BJ (cell line): ENCODE results near the gene LMBRD2. TPM values are rescaled to one million over a fixed set of nuclear protein-coding genes. Genes with fewer than 3 reads are reported as not detected.

Source experiments
- CTCF ChIA-PET: fragments of 350-600 bp; formaldehyde crosslinking; extraction: SDS; loops from one replicate; lab custom pipeline; 2021; ENCODE audit warnings: antibody characterized with exemption, inconsistent platforms; lab: Yijun Ruan, JAX
- POLR2A ChIA-PET: fragments of 300-600 bp; sonication (Branson Sonifier 250); formaldehyde crosslinking; extraction: SDS; loops from one replicate; lab custom pipeline; 2021; ENCODE audit warnings: antibody characterized with exemption; lab: Charles Lee
- DNase-seq: peaks from one replicate; pipeline ENCODE4 v3.0.0-alpha.2; 2011; ENCODE audit warnings: low read depth
- H3K27me3 ChIP-seq: 2 replicates; pipeline ENCODE4 v1.6.0; 2011; ENCODE audit warnings: low read length; ENCODE audit not compliant: control insufficient read depth, insufficient read depth
- H3K36me3 ChIP-seq: 2 replicates; pipeline ENCODE4 v1.5.1; 2011; ENCODE audit warnings: low read length; ENCODE audit not compliant: control insufficient read depth, insufficient read depth
- H3K4me3 ChIP-seq: 2 replicates; pipeline ENCODE4 v1.5.1; 2011; ENCODE audit warnings: low read depth, mild to moderate bottlenecking, control low read depth, low read length
- polyA plus RNA-seq: library from polyadenylated mRNA; depleted of rRNA; stranded (reverse); fragments of >200 nt; gene quantifications from 2 replicates; pipeline ENCODE4 v1.2.3, GENCODE V29; 2011
- TF ChIP-seq, protein P1 (sequence below): IDR thresholded peaks from 2 replicates; pipeline ENCODE4 v1.5.1; 2011; ENCODE audit warnings: low read depth, mild to moderate bottlenecking, control low read depth, inconsistent platforms, low read length, moderate library complexity; ENCODE audit not compliant: insufficient read depth

The LMBRD2 gene
- polyA plus RNA-seq, 1 experiment = 2.6 TPM

DNA sequence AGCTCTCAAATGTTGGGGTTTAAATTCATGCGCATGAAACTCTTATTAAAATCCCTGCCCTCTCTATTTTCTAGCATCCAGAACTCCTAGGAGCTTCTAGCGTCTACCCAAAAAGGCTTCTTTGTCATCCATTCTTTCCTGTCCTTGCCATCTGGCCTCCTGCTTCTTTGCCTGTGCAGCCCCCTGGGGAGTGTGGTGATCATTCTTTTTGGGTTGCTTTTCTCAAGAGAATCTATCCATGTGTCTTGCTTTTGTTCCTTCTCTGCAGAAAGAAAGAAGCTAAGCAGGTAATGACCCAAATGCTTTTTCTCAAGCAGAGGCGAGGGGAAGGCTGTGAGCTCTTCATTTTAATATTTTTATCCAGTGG lies 26.8 kb upstream of the LMBRD2 start:
- CTCF ChIA-PET = interaction anchor here (0.7 to 2.6 kb wide), 13 partner anchors 9 to 129 kb away, joined by 3 to 12 read pairs (median 4); partner anchors contain the start of genes LMBRD2, RANBP3L and SKP2
- POLR2A ChIA-PET = no interaction called here
- H3K4me3 ChIP-seq = no peak overlapping the region
- DNase-seq = no peak
- TF ChIP-seq, protein P1, sequence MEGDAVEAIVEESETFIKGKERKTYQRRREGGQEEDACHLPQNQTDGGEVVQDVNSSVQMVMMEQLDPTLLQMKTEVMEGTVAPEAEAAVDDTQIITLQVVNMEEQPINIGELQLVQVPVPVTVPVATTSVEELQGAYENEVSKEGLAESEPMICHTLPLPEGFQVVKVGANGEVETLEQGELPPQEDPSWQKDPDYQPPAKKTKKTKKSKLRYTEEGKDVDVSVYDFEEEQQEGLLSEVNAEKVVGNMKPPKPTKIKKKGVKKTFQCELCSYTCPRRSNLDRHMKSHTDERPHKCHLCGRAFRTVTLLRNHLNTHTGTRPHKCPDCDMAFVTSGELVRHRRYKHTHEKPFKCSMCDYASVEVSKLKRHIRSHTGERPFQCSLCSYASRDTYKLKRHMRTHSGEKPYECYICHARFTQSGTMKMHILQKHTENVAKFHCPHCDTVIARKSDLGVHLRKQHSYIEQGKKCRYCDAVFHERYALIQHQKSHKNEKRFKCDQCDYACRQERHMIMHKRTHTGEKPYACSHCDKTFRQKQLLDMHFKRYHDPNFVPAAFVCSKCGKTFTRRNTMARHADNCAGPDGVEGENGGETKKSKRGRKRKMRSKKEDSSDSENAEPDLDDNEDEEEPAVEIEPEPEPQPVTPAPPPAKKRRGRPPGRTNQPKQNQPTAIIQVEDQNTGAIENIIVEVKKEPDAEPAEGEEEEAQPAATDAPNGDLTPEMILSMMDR = no peak
- H3K27me3 ChIP-seq = no peaks in the 10 kb centered on the region
- peaks cover 5% of the 10 kb centered on the region for H3K36me3 ChIP-seq

DNA sequence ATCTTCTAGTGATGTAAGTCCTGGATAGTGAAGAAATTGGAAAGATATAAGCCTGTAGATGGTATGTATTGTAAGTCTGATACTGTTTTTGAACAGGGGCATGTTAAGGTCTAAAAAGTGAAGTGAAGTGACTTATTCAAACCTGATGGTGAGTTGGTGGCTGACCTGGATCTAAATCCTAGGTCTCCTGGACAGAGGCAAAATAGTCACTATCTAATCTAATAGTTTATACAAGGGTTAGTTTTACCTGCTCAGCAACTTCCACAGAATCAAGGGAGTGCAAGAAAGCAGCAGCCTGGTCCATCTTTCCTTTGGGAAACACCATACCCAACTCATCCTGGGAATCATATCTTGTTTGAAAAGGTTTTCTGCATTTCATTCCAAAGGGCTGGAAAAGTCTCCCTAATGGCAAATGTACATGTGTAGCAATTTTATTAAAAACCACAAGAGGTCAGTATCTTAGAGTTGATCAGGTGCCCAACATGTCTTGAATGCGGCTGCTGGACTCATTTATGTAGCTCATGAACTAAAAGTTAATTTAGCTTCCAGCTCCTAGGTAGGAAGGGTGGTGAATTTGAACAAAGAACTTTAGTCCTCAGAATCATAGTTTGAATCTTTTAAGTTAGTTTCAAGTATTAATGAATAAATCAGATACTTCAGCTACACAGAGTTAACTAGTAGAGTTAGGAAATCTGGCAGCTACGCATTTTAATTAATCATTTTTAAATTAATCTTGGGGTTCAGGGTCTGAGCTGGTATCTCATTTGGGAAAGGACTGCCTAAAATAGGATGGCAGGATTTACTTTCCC lies 26.2 kb upstream of the LMBRD2 start:
- POLR2A ChIA-PET = no interaction called here
- peaks cover 9% of the 10 kb centered on the region for H3K36me3 ChIP-seq

DNA sequence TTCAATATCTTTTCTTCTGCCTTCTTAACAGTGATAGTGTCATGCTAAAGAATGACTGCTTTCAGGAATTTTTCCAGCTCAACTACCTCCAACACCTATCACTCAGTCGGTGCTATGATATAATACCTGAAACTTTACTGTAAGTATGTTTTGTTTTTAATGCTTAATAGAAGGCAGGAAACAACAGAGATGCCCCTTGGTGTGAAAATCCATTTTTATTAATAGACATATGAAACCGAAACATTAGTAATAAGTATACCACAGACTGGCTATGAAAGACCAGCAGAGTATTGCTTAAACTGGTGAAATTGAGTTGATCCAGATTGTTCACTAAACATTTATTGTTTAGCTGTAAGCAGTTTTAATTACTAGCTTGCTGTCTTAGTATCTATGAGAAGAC lies 25.5 kb upstream of the LMBRD2 start:
- POLR2A ChIA-PET = interaction anchor here (0.8 kb wide), 1 partner anchor 24 kb away, joined by 3 read pairs; no protein-coding TSS in a partner anchor
- CTCF ChIA-PET = interaction anchor here (0.6 to 2.6 kb wide), 7 partner anchors 19 to 430 kb away, joined by 3 to 12 read pairs (median 5); partner anchors contain the start of genes LMBRD2, RANBP3L and SKP2
- TF ChIP-seq, protein P1 = no peak
- H3K4me3 ChIP-seq = no peak overlapping the region
- no peak for DNase-seq
- no peaks in the 10 kb centered on the region for H3K27me3 ChIP-seq
- peaks cover 9% of the 10 kb centered on the region for H3K36me3 ChIP-seq

More for the DNA sequence above, 26.2 kb upstream of the LMBRD2 start:
- Histone ChIP-seq H3K27me3 (no peaks in the 10 kb centered on the region), H3K4me3 (no peak overlapping the region)
- no peak for DNase-seq
- CTCF ChIA-PET = interaction anchor here (0.6 to 2.6 kb wide), 15 partner anchors 8 to 130 kb away, joined by 3 to 12 read pairs (median 4); partner anchors contain the start of genes LMBRD2, NADK2, RANBP3L and SKP2
- TF ChIP-seq, protein P1 = peak; percentile 58

DNA sequence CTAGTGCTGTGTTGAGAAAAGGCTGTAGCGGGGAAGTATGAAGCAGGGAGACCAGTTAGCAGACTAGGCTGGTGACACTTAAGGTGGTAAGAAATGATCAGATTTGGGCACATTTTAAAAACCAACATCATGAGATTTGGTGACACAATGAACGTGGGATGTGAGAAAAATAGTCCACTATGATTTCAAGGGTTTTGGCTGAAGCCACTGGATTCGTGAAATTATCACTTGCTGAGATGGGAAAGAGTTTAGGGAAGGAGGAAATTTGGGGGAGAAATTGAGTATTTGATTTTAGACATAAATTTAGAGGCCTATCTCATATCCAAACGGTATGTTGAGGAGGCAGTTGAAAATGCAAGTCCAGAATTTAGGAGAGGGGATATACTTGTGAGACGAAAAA lies 23.4 kb upstream of the LMBRD2 start:
- no peak for DNase-seq
- Histone ChIP-seq H3K36me3 (peaks cover 8% of the 10 kb centered on the region), H3K27me3 (no peaks in the 10 kb centered on the region), H3K4me3 (no peak overlapping the region)
- TF ChIP-seq, protein P1 = no peak
- ChIA-PET CTCF (interaction anchor here (0.6 to 1.5 kb wide), 2 partner anchors 38 to 518 kb away, joined by 3 read pairs; no protein-coding TSS in a partner anchor), POLR2A (no interaction called here)

DNA sequence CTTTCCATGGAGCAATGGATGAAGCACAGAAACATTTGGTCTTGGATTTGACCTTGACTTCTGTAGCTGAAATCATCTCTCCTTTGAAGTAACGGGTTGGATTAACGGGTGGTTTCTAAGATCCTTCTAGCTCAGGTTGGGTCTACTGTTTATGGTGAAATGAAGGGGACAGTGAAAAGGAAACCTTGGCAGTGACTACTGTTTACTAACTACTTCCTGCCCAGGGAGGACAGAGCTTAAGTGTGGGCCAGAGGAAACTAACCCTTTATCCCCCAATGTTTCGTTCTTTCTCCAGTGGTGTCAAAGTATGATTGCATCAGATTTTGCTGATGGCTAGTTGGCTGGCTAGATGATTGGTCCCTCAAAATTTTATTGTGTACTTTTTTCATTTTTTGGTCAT lies 22.4 kb upstream of the LMBRD2 start:
- no peaks in the 10 kb centered on the region for H3K27me3 ChIP-seq
- POLR2A ChIA-PET = no interaction called here
- H3K4me3 ChIP-seq = no peak overlapping the region
- TF ChIP-seq, protein P1 = no peak
- CTCF ChIA-PET = interaction anchor here (1.0 to 1.5 kb wide), 2 partner anchors 16 to 519 kb away, joined by 3 to 4 read pairs; no protein-coding TSS in a partner anchor
- no peak for DNase-seq
- H3K36me3 ChIP-seq = peaks cover 8% of the 10 kb centered on the region
